HG03196 (cell line): ENCODE data around the gene NTN4.
"Not testable (repeated sequence)": the region's sequence is repeated elsewhere in the genome, so short reads cannot be mapped to it uniquely, and the experiment has no call there.

Experiments used
- ATAC-seq: cut with Tn5 transposase; IDR thresholded peaks from one replicate; pipeline ENCODE4 v1.9.1; 2021; ENCODE audit not compliant: unreplicated experiment

The NTN4 gene

GRCh38 chr12:95790033-95790916, at the start of gene NTN4:
Gene NTN4, minus strand, starts transcription at chr12:95790764. Its CDS starts 455 bp downstream, at chr12:95790309.
- ATAC-seq: no peak

GRCh38 chr12:95838125-95838524, 47.6 kb upstream of the NTN4 start:
- no peak for ATAC-seq

GRCh38 chr12:95837240-95838038, 46.9 kb upstream of the NTN4 start:
- no peak for ATAC-seq

GRCh38 chr12:95836630-95837239, 46.2 kb upstream of the NTN4 start:
- no peak for ATAC-seq

GRCh38 chr12:95836185-95836609, 45.6 kb upstream of the NTN4 start:
- no peak for ATAC-seq

- ATAC-seq: no peak
Measured at GRCh38 chr12:95834572-95834971, 44.0 kb upstream of the NTN4 start.

- ATAC-seq: no peak
Measured at GRCh38 chr12:95830335-95831089, 39.9 kb upstream of the NTN4 start.

GRCh38 chr12:95829395-95829794, 38.8 kb upstream of the NTN4 start:
- ATAC-seq: no peak

GRCh38 chr12:95820096-95820703, 29.6 kb upstream of the NTN4 start:
- ATAC-seq: no peak

- no peak for ATAC-seq
Measured at GRCh38 chr12:95815632-95816212, 25.2 kb upstream of the NTN4 start.

GRCh38 chr12:95812155-95812554, 21.6 kb upstream of the NTN4 start:
- not testable (repeated sequence) for ATAC-seq

- ATAC-seq: no peak
Measured at GRCh38 chr12:95810411-95810810, 19.8 kb upstream of the NTN4 start.

- ATAC-seq: no peak
Measured at GRCh38 chr12:95809000-95809680, 18.6 kb upstream of the NTN4 start.

- ATAC-seq: no peak
Measured at GRCh38 chr12:95808146-95808545, 17.6 kb upstream of the NTN4 start.

GRCh38 chr12:95805864-95806671, 15.5 kb upstream of the NTN4 start:
- ATAC-seq: no peak

- ATAC-seq: no peak
Measured at GRCh38 chr12:95804291-95804690, 13.7 kb upstream of the NTN4 start.

- no peak for ATAC-seq
Measured at GRCh38 chr12:95803817-95804216, 13.3 kb upstream of the NTN4 start.

- ATAC-seq: no peak
Measured at GRCh38 chr12:95802482-95803270, 12.1 kb upstream of the NTN4 start.
